Activated T-helper 17 cell treated with anti-CD3 and anti-CD28 coated beads, Interleukin-2, amount 50 U/mL, for 72 hours (primary cell): Measurements from ENCODE around the gene HSPA12A. TPM values are rescaled to one million over a fixed set of nuclear protein-coding genes. Genes with fewer than 3 reads are reported as not detected.

Source experiments
- ATAC-seq: fragments of 150-1000 bp; cut with Tn5 transposase; replicated peaks from 2 replicates; pipeline ENCODE4 v1.10.0; 2021; ENCODE audit warnings: mild to moderate bottlenecking, moderate library complexity
- H3K27ac Mint-ChIP-seq: one replicate; pipeline ENCODE4 v1.8.0; 2022; ENCODE audit warnings: mixed read lengths
- H3K27me3 Mint-ChIP-seq: one replicate; pipeline ENCODE4 v1.8.0; 2022; ENCODE audit warnings: mixed read lengths
- H3K36me3 Mint-ChIP-seq: one replicate; pipeline ENCODE4 v1.8.0; 2022; ENCODE audit warnings: low read depth, mild to moderate bottlenecking, mixed read lengths
- H3K4me1 Mint-ChIP-seq: one replicate; pipeline ENCODE4 v1.8.0; 2022; ENCODE audit warnings: mixed read lengths
- H3K4me3 Mint-ChIP-seq: one replicate; pipeline ENCODE4 v1.8.0; 2022; ENCODE audit warnings: mild to moderate bottlenecking, mixed read lengths
- H3K9me3 Mint-ChIP-seq: one replicate; pipeline ENCODE4 v1.8.0; 2022; ENCODE audit warnings: mixed read lengths
- total RNA-seq, 2 donors: library from RNA; stranded (reverse); gene quantifications; one replicate each; pipeline ENCODE4 v1.2.3, GENCODE V29; 2022

The HSPA12A gene
- total RNA-seq, 2 donors from 2014 or later = 0.22 to 1.1 TPM

GRCh38 chr10:116671274-116671926 is 71.0 kb downstream of the HSPA12A start:
- no peaks in the 10 kb centered on the region for H3K36me3 Mint-ChIP-seq
- peaks cover 29% of the 10 kb centered on the region for H3K27me3 Mint-ChIP-seq

DNA sequence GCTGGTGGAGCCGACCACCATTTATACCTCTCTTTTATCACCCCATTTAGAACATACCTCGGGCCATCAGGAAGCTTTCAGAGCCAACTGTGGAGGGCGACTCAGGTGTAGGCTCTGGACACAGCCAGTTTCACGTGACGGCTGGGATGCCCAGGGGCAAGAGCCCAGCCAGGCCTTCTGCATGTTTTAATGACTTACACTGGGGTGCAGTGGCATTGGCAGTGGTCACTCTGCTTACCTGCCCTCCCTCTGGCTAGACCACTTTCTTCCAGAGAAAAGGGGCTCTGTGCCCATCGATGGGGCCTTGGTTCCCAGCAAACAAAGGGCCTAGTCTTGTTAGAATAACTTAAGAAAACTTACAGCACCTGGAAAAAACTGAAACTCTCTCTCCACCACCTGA is 71.7 kb downstream of the HSPA12A start:
- Mint-ChIP-seq H3K9me3 (no peaks in the 10 kb centered on the region), H3K27ac (no peak overlapping the region), H3K36me3 (no peaks in the 10 kb centered on the region), H3K4me3 (no peak overlapping the region), H3K4me1 (no peaks in the 10 kb centered on the region), H3K27me3 (peaks cover 29% of the 10 kb centered on the region)
- no peak for ATAC-seq

More at GRCh38 chr10:116671274-116671926, 71.0 kb downstream of the HSPA12A start:
- H3K4me3 Mint-ChIP-seq = no peak overlapping the region
- H3K4me1 Mint-ChIP-seq = no peaks in the 10 kb centered on the region
- no peak for ATAC-seq
- H3K9me3 Mint-ChIP-seq = no peaks in the 10 kb centered on the region
- no peak overlapping the region for H3K27ac Mint-ChIP-seq

- H3K4me1 Mint-ChIP-seq = no peaks in the 10 kb centered on the region
- H3K27me3 Mint-ChIP-seq = peaks cover 29% of the 10 kb centered on the region
- no peak for ATAC-seq
- H3K27ac Mint-ChIP-seq = no peak overlapping the region
- H3K4me3 Mint-ChIP-seq = no peak overlapping the region
- no peaks in the 10 kb centered on the region for H3K36me3 Mint-ChIP-seq
- no peaks in the 10 kb centered on the region for H3K9me3 Mint-ChIP-seq
Observed at GRCh38 chr10:116669832-116670644, 72.3 kb downstream of the HSPA12A start.

GRCh38 chr10:116669080-116669479 is 73.3 kb downstream of the HSPA12A start:
- no peak for ATAC-seq
- H3K27me3 Mint-ChIP-seq = peaks cover 29% of the 10 kb centered on the region
- no peak overlapping the region for H3K4me3 Mint-ChIP-seq
- H3K9me3 Mint-ChIP-seq = no peaks in the 10 kb centered on the region
- H3K27ac Mint-ChIP-seq = no peak overlapping the region
- H3K4me1 Mint-ChIP-seq = no peaks in the 10 kb centered on the region
- H3K36me3 Mint-ChIP-seq = no peaks in the 10 kb centered on the region

- H3K27ac Mint-ChIP-seq = no peak overlapping the region
- no peak for ATAC-seq
- H3K9me3 Mint-ChIP-seq = no peaks in the 10 kb centered on the region
- no peaks in the 10 kb centered on the region for H3K36me3 Mint-ChIP-seq
- H3K4me1 Mint-ChIP-seq = no peaks in the 10 kb centered on the region
- H3K4me3 Mint-ChIP-seq = no peak overlapping the region
- peaks cover 35% of the 10 kb centered on the region for H3K27me3 Mint-ChIP-seq
Observed at GRCh38 chr10:116668446-116668845, 73.9 kb downstream of the HSPA12A start.

- peaks cover 35% of the 10 kb centered on the region for H3K27me3 Mint-ChIP-seq
- no peaks in the 10 kb centered on the region for H3K9me3 Mint-ChIP-seq
- no peak overlapping the region for H3K4me3 Mint-ChIP-seq
- no peak overlapping the region for H3K27ac Mint-ChIP-seq
- H3K4me1 Mint-ChIP-seq = no peaks in the 10 kb centered on the region
- ATAC-seq = no peak
- H3K36me3 Mint-ChIP-seq = no peaks in the 10 kb centered on the region
Observed at GRCh38 chr10:116668018-116668417, 74.3 kb downstream of the HSPA12A start.

DNA sequence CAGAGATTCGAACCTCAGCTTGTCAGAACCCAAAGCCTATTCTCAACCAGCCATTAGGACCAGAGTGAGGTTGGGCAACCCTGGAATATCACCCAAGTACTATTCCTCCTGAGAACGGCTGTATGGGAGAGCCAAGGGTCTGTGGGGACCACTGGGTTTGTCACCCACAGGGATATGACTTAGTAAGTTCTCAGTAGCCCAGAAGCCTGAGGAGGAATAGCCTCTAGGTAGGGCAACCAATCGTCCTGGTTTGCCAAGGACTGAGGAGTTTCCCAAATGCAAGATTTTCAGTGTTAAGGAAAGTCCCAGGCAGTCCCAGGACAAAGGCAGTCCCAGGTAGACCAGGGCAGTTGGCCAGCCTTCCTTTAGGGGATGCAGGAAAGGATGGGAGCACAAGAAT is 74.9 kb downstream of the HSPA12A start:
- H3K27me3 Mint-ChIP-seq = peaks cover 38% of the 10 kb centered on the region
- H3K4me3 Mint-ChIP-seq = no peak overlapping the region
- no peak for ATAC-seq
- no peaks in the 10 kb centered on the region for H3K9me3 Mint-ChIP-seq
- H3K36me3 Mint-ChIP-seq = no peaks in the 10 kb centered on the region
- no peaks in the 10 kb centered on the region for H3K4me1 Mint-ChIP-seq
- no peak overlapping the region for H3K27ac Mint-ChIP-seq

DNA sequence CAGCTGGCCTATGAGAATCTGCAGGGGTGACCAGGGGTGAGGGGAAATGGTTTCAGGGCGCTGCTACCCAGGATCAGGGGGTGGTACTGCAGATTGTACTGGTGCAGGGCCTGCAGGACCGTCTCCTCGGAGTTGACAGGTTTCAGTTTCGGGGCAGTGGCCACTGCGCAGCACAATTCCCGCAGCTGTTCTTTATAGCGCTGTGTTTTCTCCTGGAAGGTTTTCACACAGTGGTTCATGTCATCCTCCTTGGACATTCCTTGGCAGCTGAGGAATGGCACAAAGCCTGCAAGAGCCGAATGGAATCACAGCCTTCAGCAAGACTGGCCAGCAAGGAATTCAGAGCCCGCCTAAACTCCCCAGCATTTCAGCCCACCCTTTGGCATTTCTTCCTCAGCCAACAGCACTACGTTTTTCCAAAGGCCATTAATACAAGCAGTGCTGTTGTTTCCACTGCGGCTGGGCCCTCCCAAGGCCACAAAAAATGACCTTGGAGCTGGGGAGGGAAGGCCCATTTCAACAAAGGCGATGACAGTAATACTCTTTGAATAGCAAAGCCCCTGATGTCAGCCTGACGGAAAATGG is 76.7 kb downstream of the HSPA12A start:
- H3K4me3 Mint-ChIP-seq = no peak overlapping the region
- no peak overlapping the region for H3K27ac Mint-ChIP-seq
- no peaks in the 10 kb centered on the region for H3K4me1 Mint-ChIP-seq
- H3K9me3 Mint-ChIP-seq = no peaks in the 10 kb centered on the region
- peaks cover 26% of the 10 kb centered on the region for H3K27me3 Mint-ChIP-seq
- H3K36me3 Mint-ChIP-seq = no peaks in the 10 kb centered on the region
- no peak for ATAC-seq

- Mint-ChIP-seq H3K4me1 (no peaks in the 10 kb centered on the region), H3K27ac (no peak overlapping the region), H3K27me3 (peaks cover 23% of the 10 kb centered on the region), H3K36me3 (no peaks in the 10 kb centered on the region), H3K9me3 (no peaks in the 10 kb centered on the region), H3K4me3 (no peak overlapping the region)
- ATAC-seq = no peak
Observed at GRCh38 chr10:116664631-116665030, 77.7 kb downstream of the HSPA12A start.

DNA sequence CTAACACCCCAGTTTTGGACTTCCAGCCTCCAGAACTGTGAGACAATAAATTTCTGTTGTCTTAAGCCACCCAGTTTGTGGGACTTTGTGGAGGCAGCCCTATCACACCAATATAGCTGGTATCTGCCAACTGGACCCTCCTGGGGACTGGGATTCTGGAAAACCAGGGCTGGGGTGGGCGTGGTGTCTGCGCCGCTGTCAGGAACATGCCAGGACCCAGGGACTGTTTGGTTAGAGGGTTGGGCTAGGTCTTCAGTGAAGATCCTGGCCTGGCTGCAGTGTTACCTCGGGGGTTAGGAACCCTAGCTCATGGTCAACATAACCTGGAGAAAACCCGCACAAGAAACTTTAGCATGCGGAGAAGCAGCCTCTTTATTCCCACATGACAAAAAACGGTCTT is 79.0 kb downstream of the HSPA12A start:
- Mint-ChIP-seq H3K9me3 (no peaks in the 10 kb centered on the region), H3K27me3 (peaks cover 18% of the 10 kb centered on the region), H3K4me3 (no peak overlapping the region), H3K27ac (no peak overlapping the region), H3K36me3 (no peaks in the 10 kb centered on the region), H3K4me1 (no peaks in the 10 kb centered on the region)
- ATAC-seq = no peak

- H3K36me3 Mint-ChIP-seq = no peaks in the 10 kb centered on the region
- no peaks in the 10 kb centered on the region for H3K4me1 Mint-ChIP-seq
- H3K9me3 Mint-ChIP-seq = no peaks in the 10 kb centered on the region
- no peak for ATAC-seq
- no peak overlapping the region for H3K27ac Mint-ChIP-seq
- H3K4me3 Mint-ChIP-seq = no peak overlapping the region
- H3K27me3 Mint-ChIP-seq = peaks cover 11% of the 10 kb centered on the region
Observed at GRCh38 chr10:116660860-116661259, 81.5 kb downstream of the HSPA12A start.

GRCh38 chr10:116659049-116659670 is 83.2 kb downstream of the HSPA12A start:
- Mint-ChIP-seq H3K4me3 (no peak overlapping the region), H3K4me1 (no peaks in the 10 kb centered on the region), H3K36me3 (no peaks in the 10 kb centered on the region), H3K9me3 (no peaks in the 10 kb centered on the region), H3K27me3 (peaks cover 19% of the 10 kb centered on the region), H3K27ac (no peak overlapping the region)
- no peak for ATAC-seq

DNA sequence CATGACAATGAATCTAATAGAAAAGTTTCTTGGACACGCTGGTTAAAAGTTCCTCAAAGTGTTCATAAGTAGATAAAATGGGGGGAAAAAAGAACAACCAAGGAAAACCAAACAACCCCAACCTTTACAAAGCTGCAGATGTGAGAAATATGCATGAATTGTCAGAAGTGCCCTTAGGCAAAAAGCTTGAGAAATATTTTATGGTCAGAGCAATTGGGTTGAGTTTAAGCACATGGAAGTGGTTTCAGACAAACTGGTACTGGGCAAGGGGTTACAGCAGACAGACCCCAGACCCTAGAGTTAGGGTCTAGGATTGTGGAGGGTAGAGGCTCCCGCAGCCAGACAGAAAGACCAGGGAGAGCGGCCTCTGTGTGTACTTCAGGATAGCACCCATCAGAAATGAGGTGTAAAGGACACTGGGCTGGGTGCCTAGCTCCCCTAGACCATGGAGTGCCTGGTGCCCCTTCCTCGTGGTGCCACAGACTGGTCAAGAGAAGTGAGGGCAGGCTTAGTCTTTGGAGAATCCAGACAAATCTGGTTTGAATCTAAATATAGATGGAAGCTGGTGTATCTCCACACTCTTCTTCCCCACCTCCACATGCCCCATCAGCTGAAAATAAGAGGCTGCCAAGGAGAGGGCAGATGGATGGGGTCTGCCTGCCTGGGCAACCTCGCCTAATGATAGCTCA is 84.4 kb downstream of the HSPA12A start:
- Mint-ChIP-seq H3K4me1 (no peaks in the 10 kb centered on the region), H3K36me3 (no peaks in the 10 kb centered on the region), H3K4me3 (no peak overlapping the region), H3K27me3 (peaks cover 25% of the 10 kb centered on the region), H3K9me3 (no peaks in the 10 kb centered on the region), H3K27ac (no peak overlapping the region)
- no peak for ATAC-seq

- Mint-ChIP-seq H3K27me3 (peaks cover 28% of the 10 kb centered on the region), H3K4me1 (no peaks in the 10 kb centered on the region), H3K36me3 (no peaks in the 10 kb centered on the region), H3K4me3 (no peak overlapping the region), H3K9me3 (peaks cover 7% of the 10 kb centered on the region), H3K27ac (no peak overlapping the region)
- no peak for ATAC-seq
Observed at GRCh38 chr10:116656044-116656443, 86.3 kb downstream of the HSPA12A start.
